Activated CD4-positive, CD25-positive, alpha-beta regulatory T cell treated with anti-CD3 and anti-CD28 coated beads, Interleukin-2, amount 50 U/mL, for 16 hours (primary cell): Measurements from ENCODE around the gene GGTA1.

Source experiments
- DNase-seq: peaks from one replicate; pipeline ENCODE4 v3.0.0-alpha.2; 2020; ENCODE audit warnings: low read depth, low spot score

Gene GGTA1

GRCh38 chr9:121499177-121499426, 542 bp downstream of the GGTA1 start:
- DNase-seq: no peak

DNA sequence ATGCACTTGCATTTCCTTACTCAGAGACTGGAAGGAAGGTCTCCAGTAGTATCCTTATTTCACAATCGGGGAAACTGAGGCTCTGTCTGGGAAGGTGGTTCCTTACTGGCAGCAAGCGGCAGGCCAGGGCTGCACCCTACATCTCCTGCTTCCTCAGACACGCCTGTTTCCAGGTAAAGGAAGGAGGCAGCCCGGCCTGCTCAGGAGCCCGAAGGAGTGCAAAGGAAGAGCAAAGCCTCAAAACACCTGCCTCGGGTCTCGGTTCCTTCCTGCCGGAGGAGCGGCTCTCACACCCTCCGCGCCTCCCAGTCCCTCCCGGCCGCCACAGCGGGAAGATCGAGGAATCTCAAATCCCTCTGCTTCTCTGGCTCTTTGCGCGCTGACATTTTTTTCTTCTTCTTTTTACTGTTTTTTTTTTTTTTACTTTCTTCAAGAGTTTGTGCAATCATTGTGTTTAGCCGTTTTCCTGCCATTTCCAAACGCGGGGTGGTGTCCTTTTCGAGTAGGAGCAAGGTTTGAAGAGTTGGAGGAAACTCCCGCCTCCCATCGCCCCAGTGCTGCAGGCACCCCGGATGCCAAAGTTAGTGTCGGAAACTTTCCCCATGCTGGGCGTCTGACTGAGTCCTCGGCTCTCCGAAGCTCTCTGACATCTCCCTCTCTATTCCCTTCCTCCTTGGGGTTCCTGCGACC, 1.0 kb downstream of the GGTA1 start:
- DNase-seq: no peak

DNA sequence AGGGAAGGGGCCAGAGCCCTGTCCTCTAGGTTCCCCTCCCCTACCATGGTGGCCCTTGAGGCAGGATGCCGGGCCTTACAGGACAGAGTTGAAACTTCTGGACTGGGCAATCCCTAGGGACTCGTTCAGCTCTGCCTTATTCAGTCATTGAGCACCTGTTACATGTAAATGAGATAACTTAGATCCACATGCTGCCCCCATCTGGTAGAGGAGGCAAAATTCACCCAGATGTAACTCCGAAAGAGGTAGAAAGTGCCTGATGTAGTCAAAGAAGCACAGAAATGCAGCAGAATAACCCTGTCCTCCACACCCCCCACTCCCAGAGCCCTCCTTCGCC, 1.5 kb downstream of the GGTA1 start:
- no peak for DNase-seq

DNA sequence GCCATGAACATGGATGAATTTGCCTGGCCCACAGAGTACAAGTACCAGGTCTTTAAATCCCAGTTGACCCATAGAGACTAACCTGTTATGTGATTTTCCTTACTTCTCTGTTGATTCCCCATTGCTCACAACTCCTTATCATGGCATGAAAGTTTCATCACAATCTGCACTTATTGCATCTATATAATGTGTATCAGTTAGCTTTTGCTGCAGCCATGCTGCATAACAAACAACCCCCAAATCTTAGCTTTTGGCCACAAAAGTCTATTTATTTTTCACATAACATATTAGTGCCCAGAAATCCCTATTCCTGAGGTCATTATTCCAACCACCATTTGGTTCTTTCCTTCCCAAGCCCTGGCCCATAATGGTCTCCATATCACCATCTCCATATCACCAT, 3.7 kb downstream of the GGTA1 start:
- DNase-seq: no peak

GRCh38 chr9:121494192-121494591, 5.5 kb downstream of the GGTA1 start:
- no peak for DNase-seq

- DNase-seq: no peak
These were observed 8.5 kb downstream of the GGTA1 start for GRCh38 chr9:121491111-121491510.

DNA sequence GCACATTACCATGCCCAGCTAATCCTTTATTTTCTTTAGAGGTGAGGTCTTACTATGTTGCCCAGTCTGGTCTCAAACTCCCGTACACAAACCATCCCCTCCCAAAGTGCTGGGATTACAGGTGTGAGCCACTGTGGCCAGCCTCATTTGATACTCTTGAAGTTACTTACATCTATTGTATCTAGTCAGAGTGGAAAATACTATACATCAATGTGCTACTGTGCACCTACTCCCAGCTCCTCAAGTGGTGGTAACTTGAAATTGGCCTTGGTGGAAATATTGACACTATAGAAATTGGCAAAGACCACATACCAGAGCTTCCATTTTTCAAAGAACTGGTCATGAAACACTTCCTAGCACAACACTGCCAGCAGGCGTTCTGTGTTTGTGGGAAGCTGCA, 10.3 kb downstream of the GGTA1 start:
- DNase-seq: no peak

- DNase-seq: no peak
These were observed 13.6 kb downstream of the GGTA1 start for GRCh38 chr9:121486043-121486442.

DNA sequence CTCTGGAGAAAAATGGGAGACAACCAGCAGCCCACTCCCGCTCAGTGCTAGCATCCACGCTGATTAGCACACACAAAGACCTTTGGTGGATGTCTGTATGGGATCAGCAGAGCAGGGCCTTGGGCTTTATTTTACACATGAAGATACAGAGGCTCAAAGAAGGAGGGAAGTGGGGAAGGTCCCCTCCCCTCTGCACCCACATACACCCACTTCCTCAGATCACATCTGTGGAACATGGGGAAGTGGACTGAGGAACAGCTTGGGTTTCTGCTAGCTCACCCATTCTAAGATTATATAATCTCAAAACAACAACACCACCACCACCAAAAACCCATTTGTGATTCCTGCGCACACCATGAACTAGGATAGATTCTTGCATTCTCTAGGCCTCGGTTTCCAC, 14.0 kb downstream of the GGTA1 start:
- no peak for DNase-seq

DNA sequence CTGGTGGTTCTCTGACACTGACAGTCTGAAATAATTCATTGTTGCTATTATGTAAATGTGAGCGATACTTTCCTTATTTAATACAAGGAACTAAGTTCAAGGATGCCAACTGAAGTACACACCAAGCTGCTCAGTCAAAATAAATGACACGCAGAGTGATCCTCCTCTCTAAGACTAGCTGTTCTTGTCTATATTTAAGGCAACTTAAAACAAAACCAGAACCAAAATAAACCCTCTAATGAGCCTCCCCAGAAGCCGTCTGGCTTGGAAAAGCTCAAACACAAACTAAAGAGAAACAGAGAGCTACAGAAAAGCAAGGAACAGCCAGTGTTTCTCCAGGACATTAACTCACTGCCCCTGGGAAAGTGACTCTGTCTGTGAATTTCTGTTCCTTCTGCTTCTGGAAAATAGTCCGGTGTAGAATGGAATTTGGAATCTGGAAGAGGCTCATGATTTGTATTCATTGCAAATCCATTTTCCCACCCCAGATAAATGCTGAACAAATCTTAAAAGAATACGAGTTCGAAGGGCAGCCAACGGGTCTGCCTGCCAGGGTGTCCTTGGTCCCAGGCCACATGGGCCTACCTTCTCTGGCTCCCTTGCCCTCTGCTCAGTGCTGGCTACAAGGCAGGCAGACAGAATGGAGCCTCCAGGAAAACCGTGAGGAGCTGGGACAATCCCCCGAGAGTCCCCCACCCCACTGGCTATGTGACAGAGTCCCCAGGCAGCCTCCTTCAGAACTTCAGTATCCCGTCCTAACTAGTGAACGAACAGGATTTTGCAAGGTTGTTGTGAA, 14.8 kb downstream of the GGTA1 start:
- no peak for DNase-seq

DNA sequence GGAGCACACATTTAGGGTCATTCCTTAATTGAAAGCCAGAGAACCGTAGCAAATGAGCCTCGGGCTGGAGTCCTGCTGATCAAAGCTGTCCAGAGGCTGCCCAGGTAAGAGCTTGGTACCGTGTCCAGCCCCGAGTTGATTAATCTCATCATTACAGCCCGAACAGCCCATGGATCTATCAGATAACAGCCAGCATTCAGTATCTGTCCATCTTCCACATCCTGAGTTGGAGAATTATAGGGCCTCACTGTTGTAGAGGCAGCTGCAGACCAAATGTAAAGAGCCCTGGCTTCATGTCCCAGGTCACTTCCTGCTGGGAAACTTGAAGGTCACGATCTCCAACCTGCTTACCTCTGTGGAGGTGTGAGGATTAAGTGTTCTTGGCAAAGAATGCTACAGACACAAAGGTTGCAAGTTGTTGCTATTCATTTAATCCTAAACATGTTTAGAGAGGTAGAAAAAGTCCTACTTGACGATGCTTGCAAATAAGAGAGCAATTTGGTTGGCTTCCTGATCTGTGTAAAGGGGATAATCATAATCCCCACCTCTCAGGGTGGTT, 16.1 kb downstream of the GGTA1 start:
- DNase-seq: no peak

DNA sequence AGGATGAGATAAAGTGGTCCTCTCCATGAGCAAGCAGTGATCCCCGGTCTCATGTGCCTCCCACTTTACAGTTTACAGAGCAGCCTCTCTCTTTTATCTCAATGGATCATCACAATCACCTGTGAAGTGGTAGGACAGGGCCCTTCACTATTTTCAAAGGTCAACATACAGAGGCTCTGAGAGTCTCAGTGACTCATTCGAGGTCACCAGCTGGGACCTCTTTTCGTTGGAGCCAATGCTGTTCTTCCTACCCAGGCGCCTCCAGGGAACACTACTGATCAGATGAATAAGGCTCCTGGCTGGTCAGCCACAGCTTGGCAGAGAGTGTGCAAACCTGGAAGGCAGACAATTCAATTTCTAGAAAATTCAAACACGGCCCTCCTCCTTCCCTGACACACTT, 16.6 kb downstream of the GGTA1 start:
- DNase-seq: no peak

- no peak for DNase-seq
These were observed 20.6 kb downstream of the GGTA1 start for GRCh38 chr9:121478816-121479676.

- no peak for DNase-seq
These were observed 23.5 kb downstream of the GGTA1 start for GRCh38 chr9:121476156-121476555.

DNA sequence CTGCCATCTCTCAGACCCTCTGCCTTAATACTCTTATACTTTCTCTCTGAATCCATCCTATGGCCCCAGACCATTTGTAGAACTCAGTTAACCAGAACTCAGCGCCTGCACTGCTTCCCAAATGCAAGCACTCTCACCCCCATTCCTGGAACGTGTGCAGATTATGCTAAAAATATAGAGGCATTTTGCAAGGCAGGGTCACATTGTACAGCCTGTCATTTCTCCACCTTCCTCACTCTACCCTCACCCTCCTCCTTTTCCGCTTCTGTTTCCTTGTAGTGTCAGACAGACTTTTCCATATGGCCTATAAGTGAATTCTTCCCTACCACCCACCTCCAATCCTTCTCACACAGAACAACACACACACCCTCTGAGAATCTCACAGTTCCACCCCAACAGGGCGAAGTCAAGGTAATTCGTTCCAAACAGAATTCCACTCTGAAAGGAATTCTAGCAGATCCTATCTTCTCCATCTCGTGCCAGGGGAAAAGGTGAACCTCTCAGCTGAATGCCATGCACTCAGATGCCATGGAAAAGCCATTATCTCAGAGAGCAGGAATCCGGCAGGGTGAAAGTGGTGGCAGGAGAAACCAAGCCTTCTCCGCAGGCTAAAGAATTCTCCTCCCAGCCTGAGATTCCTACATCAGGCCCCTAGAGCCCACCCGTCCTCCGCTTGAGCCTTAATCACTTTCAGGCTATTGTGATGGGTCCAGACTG, 25.3 kb downstream of the GGTA1 start:
- DNase-seq: no peak

DNA sequence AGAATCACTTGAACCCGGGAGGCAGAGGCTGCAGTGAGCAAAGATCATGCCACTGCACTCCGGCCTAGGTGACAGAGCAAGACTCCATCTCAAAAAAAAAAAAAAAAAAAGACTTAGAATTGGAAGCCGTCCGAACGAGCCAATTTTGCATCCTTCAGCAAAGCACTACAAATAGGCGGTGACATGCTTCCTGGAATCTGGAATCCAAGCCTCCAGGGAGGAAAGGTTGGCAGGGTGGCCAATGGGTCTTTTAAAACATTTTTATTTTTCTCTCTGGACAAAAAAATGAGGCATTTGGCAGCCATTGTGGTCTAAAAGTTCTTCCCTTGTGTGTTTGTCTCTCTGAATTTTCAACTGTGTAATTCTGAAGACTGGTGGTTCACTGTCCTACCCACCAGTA, 26.4 kb downstream of the GGTA1 start:
- DNase-seq: no peak

DNA sequence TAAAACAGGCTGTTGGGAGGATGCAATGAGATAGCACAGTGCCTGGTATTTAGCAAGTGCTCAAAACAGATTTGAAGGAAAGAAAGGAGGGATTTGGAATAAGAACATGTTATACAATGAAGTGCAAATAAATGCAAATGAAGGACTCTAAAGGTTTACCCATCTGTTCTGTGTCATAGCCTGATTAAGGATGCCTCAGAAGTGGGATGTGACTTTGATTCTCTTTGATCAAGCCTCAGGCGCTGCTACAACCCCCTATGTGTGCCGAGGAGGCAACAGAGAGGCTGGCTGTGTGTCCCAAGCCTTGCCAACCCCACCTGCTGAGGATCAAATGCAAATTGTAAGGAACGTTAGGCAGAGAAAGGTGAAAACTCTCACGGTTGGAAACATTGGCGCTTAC, 27.2 kb downstream of the GGTA1 start:
- DNase-seq: no peak

DNA sequence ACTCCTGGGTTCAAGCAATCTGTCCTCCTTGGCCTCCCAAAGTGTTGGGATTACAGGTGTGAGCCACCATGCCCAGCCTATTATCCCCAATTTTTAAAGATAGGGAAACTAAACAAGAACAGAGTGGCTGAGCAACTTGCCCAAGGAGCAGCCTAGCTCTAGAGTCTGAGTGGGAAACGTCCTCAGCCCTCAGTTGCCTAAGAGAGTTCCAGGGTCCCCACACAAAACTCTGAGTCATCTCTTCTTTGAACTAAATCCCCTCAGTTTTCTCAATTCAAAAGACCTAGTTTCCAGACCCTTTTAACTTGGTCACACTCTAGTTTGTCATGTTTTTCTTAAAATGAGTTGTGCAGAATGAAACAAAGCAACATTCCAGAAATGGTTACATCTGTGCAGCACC, 33.5 kb downstream of the GGTA1 start:
- DNase-seq: no peak

DNA sequence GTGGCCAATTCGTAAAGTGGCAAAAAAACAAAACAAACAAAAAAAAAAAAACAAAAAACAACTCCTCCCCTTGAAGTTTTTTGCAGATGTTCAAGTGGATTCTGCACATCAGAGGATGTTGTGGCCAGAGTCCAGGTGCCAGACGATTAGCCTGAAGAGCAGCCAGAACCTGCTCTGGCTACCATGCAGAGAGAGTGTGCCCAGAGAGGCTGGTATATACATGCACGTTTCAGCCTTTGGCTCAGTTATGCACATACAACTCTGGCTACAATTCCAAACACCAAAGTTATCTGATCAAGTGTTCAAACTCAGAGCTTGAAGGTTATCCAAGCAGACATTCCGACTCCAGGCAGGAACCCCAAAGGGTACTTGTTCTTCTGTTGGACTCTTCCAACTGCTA, 34.7 kb downstream of the GGTA1 start:
- DNase-seq: no peak

- DNase-seq: no peak
These were observed 36.4 kb downstream of the GGTA1 start for GRCh38 chr9:121463026-121463807.

GRCh38 chr9:121459513-121459912, 40.1 kb downstream of the GGTA1 start:
- no peak for DNase-seq
